CD4-positive, alpha-beta T cell treated with Interleukin-2 at 100 ng/mL for 4 hours (primary cell): Measurements from ENCODE around the gene FMO5.
A peak's percentile ranks its signal among the peaks of the same experiment; 100 is the strongest.
"Not testable (repeated sequence)": the region's sequence is repeated elsewhere in the genome, so short reads cannot be mapped to it uniquely, and the experiment has no call there.

Source experiments
- DNase-seq: peaks from one replicate; pipeline ENCODE4 v3.0.0-alpha.2; 2020; ENCODE audit warnings: low spot score

Gene FMO5, protein sequence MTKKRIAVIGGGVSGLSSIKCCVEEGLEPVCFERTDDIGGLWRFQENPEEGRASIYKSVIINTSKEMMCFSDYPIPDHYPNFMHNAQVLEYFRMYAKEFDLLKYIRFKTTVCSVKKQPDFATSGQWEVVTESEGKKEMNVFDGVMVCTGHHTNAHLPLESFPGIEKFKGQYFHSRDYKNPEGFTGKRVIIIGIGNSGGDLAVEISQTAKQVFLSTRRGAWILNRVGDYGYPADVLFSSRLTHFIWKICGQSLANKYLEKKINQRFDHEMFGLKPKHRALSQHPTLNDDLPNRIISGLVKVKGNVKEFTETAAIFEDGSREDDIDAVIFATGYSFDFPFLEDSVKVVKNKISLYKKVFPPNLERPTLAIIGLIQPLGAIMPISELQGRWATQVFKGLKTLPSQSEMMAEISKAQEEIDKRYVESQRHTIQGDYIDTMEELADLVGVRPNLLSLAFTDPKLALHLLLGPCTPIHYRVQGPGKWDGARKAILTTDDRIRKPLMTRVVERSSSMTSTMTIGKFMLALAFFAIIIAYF

DNA sequence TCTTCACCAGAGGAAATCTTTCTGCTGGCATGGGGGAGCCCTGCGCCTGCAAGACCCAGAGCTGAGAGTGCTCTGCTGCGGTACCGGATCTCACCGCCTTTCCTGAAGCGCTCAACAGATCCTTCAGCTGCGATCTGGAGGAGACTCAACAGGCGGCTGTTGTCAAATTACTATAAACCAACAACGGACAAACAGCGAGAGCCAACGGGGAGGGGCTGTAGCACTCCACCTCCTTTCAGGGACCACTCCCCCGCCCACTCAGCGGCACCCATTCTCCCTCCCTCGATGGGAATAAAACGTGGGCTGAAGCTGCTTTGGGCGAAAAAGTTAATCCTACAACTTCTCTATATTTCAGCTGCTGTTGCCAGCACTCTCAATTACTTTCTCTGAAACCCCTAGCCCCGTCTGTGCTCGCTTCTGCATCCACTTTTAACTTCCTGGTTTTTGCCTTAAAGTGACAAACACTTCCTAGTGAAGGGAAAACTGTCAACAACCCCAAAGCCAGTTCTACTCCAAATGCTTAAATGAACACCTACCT, at the start of gene FMO5:
TSS of gene FMO5 (minus strand) at position 147 of the 538 bp plus-strand sequence. CDS start 310 bp downstream, outside the sequence.
- DNase-seq, result peak; percentile 50

DNA sequence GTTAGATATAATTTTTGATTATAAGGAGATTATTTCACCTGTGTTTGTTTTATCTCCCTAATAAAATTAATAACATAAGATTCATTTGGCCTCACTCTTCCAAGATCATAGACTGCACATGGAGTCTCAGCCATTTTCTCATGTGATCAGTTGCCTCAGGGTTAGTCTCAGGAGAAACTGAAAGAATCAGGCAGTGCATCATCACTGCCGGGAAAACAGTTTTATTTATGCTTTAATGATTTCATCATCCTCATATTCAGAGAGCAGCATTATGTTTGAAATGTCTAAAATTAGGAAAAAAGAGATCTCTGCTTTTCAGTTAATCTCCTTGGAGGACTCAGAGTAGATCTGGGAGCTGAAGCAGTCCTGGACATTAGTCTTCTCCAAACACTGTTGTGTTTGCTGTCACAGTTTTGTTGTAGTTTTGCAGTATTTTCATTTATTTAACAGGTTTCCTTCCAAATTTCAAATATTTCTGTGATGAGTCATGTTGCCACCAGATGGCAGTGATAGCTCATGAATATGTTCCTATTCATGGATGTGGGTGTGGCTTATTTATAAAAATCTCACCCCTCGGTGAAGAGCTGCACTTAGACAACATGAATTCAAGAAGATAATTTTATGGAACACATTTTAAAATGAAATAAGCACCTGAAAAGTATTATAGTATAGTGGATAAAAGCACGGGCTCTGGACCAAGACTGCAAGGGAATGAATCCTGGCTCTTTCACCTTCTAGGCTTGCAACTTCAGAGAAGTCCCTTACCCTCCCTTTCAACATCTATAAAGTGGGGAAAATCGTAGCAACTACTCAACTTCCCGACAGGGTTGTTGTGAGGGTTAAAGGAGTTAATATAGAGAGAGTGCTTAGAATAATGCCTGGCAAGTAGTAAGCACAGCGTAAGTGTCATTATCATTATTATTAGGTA, 48.5 kb upstream of the FMO5 start:
- peak; percentile 47 for DNase-seq

DNA sequence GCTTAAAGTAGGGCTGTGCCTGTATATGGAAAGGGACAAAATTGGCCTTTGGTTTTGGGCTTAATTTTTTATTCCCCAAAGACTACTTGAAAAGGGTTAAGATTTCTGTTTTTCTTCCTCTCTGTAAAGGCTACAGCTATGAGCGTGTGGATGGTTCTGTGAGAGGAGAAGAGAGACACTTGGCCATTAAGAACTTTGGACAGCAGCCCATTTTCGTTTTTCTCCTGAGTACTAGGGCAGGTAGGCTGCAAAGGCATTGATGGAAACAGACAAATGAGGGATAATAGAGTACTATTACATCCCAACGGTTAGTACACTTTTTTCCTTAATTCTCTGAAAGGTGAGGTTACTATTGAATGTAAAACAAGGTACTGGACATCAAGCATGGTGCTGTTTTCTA, 46.9 kb upstream of the FMO5 start:
- DNase-seq, result no peak

- DNase-seq, result no peak
Measured at GRCh38 chr1:147270721-147271120, 45.6 kb upstream of the FMO5 start.

DNA sequence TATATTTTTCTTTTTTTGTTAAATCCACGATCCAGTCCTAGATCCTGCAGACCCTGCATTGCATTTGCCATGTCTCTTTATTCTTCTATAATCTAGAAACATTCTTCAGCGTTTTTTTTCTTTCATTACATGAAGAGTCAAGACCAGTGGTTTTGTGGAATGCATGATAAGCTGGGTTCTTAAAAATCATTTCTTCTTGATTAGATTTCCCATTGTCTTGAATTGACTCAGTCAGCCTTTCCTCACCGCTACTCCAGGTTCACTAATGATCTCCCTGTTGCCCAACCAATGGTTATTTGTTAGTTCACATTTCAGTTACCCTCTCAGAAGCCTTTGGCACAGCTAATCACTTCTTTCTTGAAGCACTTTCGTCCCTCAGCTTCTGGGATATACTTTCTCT, 42.6 kb upstream of the FMO5 start:
- no peak for DNase-seq

- DNase-seq, result no peak
Measured at GRCh38 chr1:147266381-147266780, 41.2 kb upstream of the FMO5 start.

GRCh38 chr1:147264158-147264768, 39.1 kb upstream of the FMO5 start:
- DNase-seq, result no peak

DNA sequence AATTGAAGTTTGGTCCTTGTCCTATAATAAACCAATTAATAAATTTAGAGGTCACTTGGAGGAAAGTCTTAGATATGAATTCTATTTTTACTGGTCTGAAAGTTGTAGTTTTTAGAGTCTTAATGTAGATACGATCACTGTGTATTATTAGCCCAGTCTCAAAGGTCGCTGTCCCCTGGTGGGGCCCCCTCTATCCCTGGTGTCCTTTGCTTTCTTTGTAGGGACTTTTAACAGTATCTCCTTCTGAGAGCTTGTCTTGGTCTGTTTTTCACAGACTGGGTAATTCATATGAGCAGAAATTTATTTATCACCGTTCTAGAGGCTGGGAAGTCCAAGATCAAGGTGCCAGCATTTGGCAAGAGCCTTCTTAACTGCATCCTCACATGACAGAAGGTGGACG, 35.8 kb upstream of the FMO5 start:
- no peak for DNase-seq

GRCh38 chr1:147252540-147252939, 27.4 kb upstream of the FMO5 start:
- no peak for DNase-seq

- DNase-seq, result no peak
Measured at GRCh38 chr1:147247656-147248238, 22.6 kb upstream of the FMO5 start.

DNA sequence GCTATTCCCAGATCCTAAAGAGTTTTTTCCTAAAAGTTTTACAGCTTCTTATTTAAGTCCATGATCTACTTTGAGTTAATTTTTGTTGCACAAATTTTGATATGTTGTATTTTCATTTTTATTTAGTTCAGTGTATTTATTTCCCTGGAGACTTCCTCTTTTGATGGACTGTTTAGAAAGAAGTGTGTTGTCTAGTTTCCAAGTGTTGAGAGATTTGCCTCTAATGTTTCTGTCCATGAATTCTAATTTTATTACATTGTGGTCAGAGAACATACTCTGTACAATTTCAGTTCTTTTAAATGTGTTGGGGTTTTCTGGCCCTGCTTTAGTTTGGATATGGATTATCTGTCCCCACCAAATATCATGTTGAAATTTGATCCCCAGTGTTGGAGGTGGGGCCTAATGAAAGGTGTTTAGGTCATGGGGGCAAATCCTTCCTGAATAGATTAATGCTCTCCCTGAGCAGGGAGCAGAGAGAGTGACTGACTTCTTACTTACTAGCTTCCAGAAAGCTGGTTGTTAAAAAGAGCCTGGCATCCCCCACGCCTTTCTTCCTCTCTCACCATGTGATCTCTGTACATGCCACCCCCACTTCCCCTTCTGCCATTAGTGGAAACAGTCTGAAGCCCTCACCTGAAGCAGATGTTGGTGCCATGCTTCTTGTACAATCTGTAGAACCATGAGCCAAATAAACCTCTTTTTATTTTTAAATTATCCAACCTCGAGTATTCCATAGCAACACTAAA, 21.9 kb upstream of the FMO5 start:
- no peak for DNase-seq

DNA sequence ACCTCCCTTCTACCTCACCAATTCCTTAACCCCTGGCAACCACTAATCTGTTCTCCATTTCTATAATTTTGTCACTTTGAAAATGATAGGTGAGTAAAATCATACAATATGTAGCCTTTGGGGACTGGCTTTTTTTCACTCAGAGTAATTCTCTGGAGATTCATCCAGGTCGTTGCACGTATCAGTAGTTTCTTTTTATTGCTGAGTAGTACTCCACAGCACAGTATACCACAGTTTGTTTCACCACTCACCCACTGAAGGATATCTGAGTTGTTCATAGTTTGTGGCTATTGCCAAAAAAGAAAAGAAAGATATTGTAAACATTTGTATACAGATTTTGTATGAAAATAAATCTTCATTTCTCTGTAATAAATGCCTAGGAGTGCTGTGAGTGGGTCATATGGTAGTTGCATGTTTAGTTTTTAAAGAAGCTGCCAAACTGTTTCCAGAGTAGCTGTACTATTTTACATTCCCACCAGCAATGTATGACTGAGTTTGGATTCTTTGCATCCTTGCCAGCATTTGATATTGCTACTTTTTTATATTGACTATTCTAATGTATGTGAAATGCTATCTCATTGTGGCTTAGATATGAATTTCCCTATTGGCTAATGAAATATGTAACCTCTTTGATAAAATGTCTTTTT, 21.0 kb upstream of the FMO5 start:
- DNase-seq, result no peak

GRCh38 chr1:147245586-147246021, 20.5 kb upstream of the FMO5 start:
- DNase-seq, result peak; percentile 25

GRCh38 chr1:147245129-147245528, 20.0 kb upstream of the FMO5 start:
- no peak for DNase-seq

DNA sequence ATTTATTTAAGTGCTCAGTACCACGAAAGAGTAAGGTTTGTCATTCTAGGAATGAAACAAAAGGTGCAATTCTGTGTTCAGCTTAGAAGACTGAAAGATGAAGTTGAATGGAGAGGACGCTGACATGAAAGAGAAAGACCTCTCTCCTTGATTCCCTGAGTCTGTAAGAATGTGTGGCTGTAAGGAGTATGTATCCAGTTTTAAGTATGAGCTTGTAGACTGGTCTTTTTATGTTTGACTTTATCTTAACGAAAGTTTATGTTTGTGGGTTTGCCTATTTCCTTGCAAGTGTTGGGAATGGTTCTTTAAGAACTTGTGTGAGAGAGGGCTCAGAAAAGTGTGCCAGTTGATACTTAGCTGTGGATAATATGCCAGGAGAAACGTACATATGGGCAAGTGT, 18.7 kb upstream of the FMO5 start:
- DNase-seq, result no peak

DNA sequence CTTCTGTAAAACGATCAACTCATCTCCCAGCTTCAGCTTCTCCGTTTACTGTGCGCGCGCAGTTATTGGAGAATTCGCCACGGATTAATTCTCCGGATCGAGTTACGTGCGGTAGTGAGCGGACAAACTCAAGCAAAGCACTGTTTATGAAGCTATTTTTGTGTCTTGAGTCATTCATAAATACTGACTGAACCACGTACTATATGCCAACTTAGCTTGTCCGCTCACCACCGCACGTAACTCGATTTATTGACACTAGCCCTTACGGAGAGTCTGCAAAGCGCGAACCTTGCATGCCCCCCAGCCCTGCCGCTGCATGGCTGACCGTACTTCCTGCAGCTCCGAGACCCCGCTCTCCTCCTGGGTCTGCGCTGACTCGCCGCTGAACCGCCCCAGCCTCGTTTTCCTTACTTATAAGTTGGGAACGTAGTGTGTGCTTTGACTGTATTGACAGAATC, 18.1 kb upstream of the FMO5 start:
- DNase-seq, result no peak

DNA sequence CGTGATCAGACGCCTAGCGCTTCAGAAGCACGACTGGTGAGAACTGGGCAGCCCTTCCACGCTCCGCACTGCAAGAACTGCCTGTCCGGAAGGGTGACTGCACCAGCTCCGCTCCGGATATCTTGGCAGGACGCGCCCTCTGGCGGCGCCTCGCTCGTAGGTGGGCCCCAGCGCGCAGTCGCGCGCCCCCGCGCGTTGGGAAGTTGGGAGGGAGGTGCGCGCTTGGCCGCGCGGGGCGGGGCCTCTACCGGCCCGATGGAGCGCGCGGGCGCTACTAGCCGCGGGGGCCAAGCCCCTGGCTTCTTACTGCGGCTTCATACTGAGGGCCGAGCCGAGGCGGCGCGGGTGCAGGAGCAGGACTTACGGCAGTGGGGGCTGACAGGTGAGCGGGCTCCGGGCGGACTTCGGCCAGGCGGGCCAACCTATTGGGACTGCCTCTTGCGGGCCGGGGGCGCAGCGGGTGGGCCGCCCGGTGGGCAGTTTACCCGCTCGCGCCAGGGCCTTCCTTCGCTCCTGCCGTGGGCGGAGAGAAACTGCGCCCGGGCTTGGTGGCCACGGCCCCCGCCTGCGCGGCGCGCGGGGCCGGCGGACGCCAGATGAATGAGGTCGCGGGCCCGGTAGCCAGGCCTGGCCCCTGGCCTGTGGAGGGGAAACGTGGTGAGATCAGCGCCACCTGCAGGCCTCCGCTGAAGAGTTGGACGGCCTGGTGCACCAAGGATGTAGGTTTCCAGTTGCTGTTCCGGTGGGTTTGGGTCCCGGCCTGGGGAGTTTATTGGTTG, 17.5 kb upstream of the FMO5 start, which contains the start of gene CHD1L:
TSS of gene CHD1L (plus strand) at position 236 of the 779 bp plus-strand sequence. CDS start at position 256, 20 bp downstream.
- peak; percentile 95 for DNase-seq

DNA sequence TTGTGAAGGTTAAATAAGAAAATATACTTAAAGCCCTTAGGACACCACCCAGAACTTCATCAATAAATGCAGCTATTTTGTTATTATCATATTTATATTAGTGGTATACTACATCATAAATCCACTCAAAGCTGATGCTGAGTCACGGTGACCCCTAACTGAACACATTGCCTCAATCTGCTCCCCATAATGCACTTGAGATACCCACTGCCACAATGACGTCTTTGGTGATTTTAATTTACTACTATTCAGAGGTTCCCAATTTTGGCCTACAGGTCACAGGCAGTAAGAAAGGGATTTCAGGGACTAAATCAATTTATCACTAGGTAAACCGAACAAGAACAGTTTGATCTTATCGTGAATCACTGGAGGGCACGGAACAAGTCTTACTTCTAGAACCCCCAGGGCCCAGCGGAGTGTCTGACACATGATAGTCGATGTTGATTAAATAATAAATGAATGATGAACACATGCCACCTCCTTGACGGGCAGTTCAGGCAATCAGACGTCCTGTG, 16.9 kb upstream of the FMO5 start:
- DNase-seq, result no peak

- DNase-seq, result not testable (repeated sequence)
Measured at GRCh38 chr1:147240131-147240721, 15.1 kb upstream of the FMO5 start.
